GM10266 (cell line): Measurements from ENCODE around the gene SLC39A7.
A peak's percentile ranks its signal among the peaks of the same experiment; 100 is the strongest.

Source experiments
- DNase-seq: peaks from one replicate; pipeline ENCODE4 v3.0.0; 2012; ENCODE audit errors: extremely low spot score
- CTCF ChIP-seq: IDR thresholded peaks from 2 replicates; pipeline ENCODE4 v1.5.1; 2012; ENCODE audit warnings: mild to moderate bottlenecking, low read depth; ENCODE audit not compliant: control insufficient read depth, insufficient read depth; ENCODE audit errors: missing control alignments

Gene SLC39A7

GRCh38 chr6:33248643-33248931, 47.9 kb downstream of the SLC39A7 start:
- TF ChIP-seq CTCF = no peak
- DNase-seq = no peak

GRCh38 chr6:33248932-33249731, 48.5 kb downstream of the SLC39A7 start:
- no peak for TF ChIP-seq CTCF
- peak; percentile 84 for DNase-seq

GRCh38 chr6:33249732-33250630, 49.3 kb downstream of the SLC39A7 start:
- no peak for DNase-seq

GRCh38 chr6:33250731-33251130, 50.1 kb downstream of the SLC39A7 start:
- no peak for DNase-seq
- no peak for TF ChIP-seq CTCF

More at GRCh38 chr6:33249732-33250630, 49.3 kb downstream of the SLC39A7 start:
- no peak for TF ChIP-seq CTCF

GRCh38 chr6:33251395-33252012, 50.8 kb downstream of the SLC39A7 start:
- no peak for DNase-seq
- TF ChIP-seq CTCF = peak; percentile 7

- TF ChIP-seq CTCF = no peak
- no peak for DNase-seq
Measured at GRCh38 chr6:33252759-33253158, 52.1 kb downstream of the SLC39A7 start.
